Chondrocyte (in vitro differentiated cells): Measurements from ENCODE around the gene DENND5B. TPM values are rescaled to one million over a fixed set of nuclear protein-coding genes. Genes with fewer than 3 reads are reported as not detected.
A peak's percentile ranks its signal among the peaks of the same experiment; 100 is the strongest.

Source experiments
- DNase-seq: peaks from one replicate; pipeline ENCODE4 v3.0.0; 2021; ENCODE audit warnings: mixed read lengths, low spot score
- H3K27ac Mint-ChIP-seq: one replicate; pipeline ENCODE4 v1.8.0; 2021; ENCODE audit warnings: mild to moderate bottlenecking, moderate library complexity, mixed read lengths; ENCODE audit not compliant: unreplicated experiment
- H3K27me3 Mint-ChIP-seq: 2 replicates; pipeline ENCODE4 v1.8.0; 2021; ENCODE audit warnings: low read depth, mixed read lengths
- H3K36me3 Mint-ChIP-seq: 2 replicates; pipeline ENCODE4 v1.8.0; 2021; ENCODE audit warnings: low read depth, mixed read lengths
- H3K4me1 Mint-ChIP-seq: 2 replicates; pipeline ENCODE4 v1.8.0; 2021; ENCODE audit warnings: low read depth, mild to moderate bottlenecking, mixed read lengths
- H3K4me3 Mint-ChIP-seq: one replicate; pipeline ENCODE4 v1.8.0; 2021; ENCODE audit warnings: mild to moderate bottlenecking, moderate library complexity, mixed read lengths; ENCODE audit not compliant: unreplicated experiment
- H3K9me3 Mint-ChIP-seq: 2 replicates; pipeline ENCODE4 v1.8.0; 2021; ENCODE audit warnings: low read depth, mixed read lengths
- CTCF ChIP-seq: fragments of 200-600 bp; sonication (generic); IDR thresholded peaks from 2 replicates; pipeline ENCODE4 v1.5.0; 2021; ENCODE audit warnings: antibody characterized with exemption, mild to moderate bottlenecking, moderate library complexity
- total RNA-seq: library from RNA; stranded (reverse); gene quantifications from 3 replicates; pipeline ENCODE4 v1.2.1, GENCODE V29; 2021

The DENND5B gene
- total RNA-seq, 1 donor from 2014 or later: 14.1 TPM

- H3K9me3 Mint-ChIP-seq: no peaks in the 10 kb centered on the region
- H3K4me1 Mint-ChIP-seq: peaks cover 29% of the 10 kb centered on the region
- no peaks in the 10 kb centered on the region for H3K36me3 Mint-ChIP-seq
- peak overlapping the region; percentile 78 for H3K27ac Mint-ChIP-seq
- TF ChIP-seq CTCF: no peak
- H3K27me3 Mint-ChIP-seq: no peaks in the 10 kb centered on the region
- H3K4me3 Mint-ChIP-seq: peak overlapping the region; percentile 73
- DNase-seq: no peak
Measured at GRCh38 chr12:31591380-31591901, 505 bp upstream of the DENND5B start.

- DNase-seq: no peak
- Mint-ChIP-seq H3K36me3 (no peaks in the 10 kb centered on the region), H3K9me3 (no peaks in the 10 kb centered on the region), H3K27me3 (no peaks in the 10 kb centered on the region), H3K4me3 (peak overlapping the region; percentile 89), H3K27ac (peak overlapping the region; percentile 90), H3K4me1 (peaks cover 38% of the 10 kb centered on the region)
- TF ChIP-seq CTCF: peak; percentile 55
Measured at GRCh38 chr12:31589904-31590641, 863 bp downstream of the DENND5B start.

GRCh38 chr12:31589598-31589903 is 1.4 kb downstream of the DENND5B start:
- no peaks in the 10 kb centered on the region for H3K9me3 Mint-ChIP-seq
- no peaks in the 10 kb centered on the region for H3K27me3 Mint-ChIP-seq
- H3K27ac Mint-ChIP-seq: peak overlapping the region; percentile 90
- H3K36me3 Mint-ChIP-seq: no peaks in the 10 kb centered on the region
- H3K4me3 Mint-ChIP-seq: peak overlapping the region; percentile 89
- no peak for TF ChIP-seq CTCF
- peaks cover 42% of the 10 kb centered on the region for H3K4me1 Mint-ChIP-seq
- DNase-seq: no peak

GRCh38 chr12:31588976-31589375 is 2.0 kb downstream of the DENND5B start:
- H3K4me1 Mint-ChIP-seq: peaks cover 46% of the 10 kb centered on the region
- TF ChIP-seq CTCF: no peak
- peak overlapping the region; percentile 18 for H3K27ac Mint-ChIP-seq
- no peaks in the 10 kb centered on the region for H3K27me3 Mint-ChIP-seq
- H3K36me3 Mint-ChIP-seq: no peaks in the 10 kb centered on the region
- H3K9me3 Mint-ChIP-seq: no peaks in the 10 kb centered on the region
- peak overlapping the region; percentile 89 for H3K4me3 Mint-ChIP-seq
- DNase-seq: no peak

- Mint-ChIP-seq H3K27ac (no peak overlapping the region), H3K27me3 (no peaks in the 10 kb centered on the region), H3K36me3 (no peaks in the 10 kb centered on the region), H3K4me1 (peaks cover 56% of the 10 kb centered on the region), H3K4me3 (no peak overlapping the region), H3K9me3 (no peaks in the 10 kb centered on the region)
- DNase-seq: no peak
- no peak for TF ChIP-seq CTCF
Measured at GRCh38 chr12:31586728-31587127, 4.2 kb downstream of the DENND5B start.
